Stimulated activated CD8-positive, alpha-beta memory T cell treated with anti-CD3 and anti-CD28 coated beads, Interleukin-7, amount 100 ng/mL, for 24 hours (primary cell): Measurements from ENCODE around the gene PSAPL1.

Source experiments
- DNase-seq: peaks from one replicate; pipeline ENCODE4 v3.0.0-alpha.2; 2020; ENCODE audit warnings: low read depth

The PSAPL1 gene

GRCh38 chr4:7434766-7435150, at the start of gene PSAPL1:
TSS of gene PSAPL1 (minus strand) at chr4:7434930. CDS start at chr4:7434879, 51 bp downstream.
- no peak for DNase-seq

- no peak for DNase-seq
Observed at GRCh38 chr4:7481227-7481626, 46.5 kb upstream of the PSAPL1 start.

GRCh38 chr4:7480423-7480822, 45.7 kb upstream of the PSAPL1 start:
- DNase-seq, result no peak

- no peak for DNase-seq
Observed at GRCh38 chr4:7478665-7479064, 43.9 kb upstream of the PSAPL1 start.

- DNase-seq, result no peak
Observed at GRCh38 chr4:7477695-7478094, 43.0 kb upstream of the PSAPL1 start.

GRCh38 chr4:7476820-7477219, 42.1 kb upstream of the PSAPL1 start:
- no peak for DNase-seq

GRCh38 chr4:7475207-7475606, 40.5 kb upstream of the PSAPL1 start:
- no peak for DNase-seq

GRCh38 chr4:7474320-7474719, 39.6 kb upstream of the PSAPL1 start:
- DNase-seq, result no peak

GRCh38 chr4:7473081-7473480, 38.4 kb upstream of the PSAPL1 start:
- no peak for DNase-seq

- no peak for DNase-seq
Observed at GRCh38 chr4:7472442-7473013, 37.8 kb upstream of the PSAPL1 start.

- DNase-seq, result no peak
Observed at GRCh38 chr4:7470522-7471128, 35.9 kb upstream of the PSAPL1 start.

- no peak for DNase-seq
Observed at GRCh38 chr4:7470111-7470510, 35.4 kb upstream of the PSAPL1 start.

GRCh38 chr4:7469023-7469422, 34.3 kb upstream of the PSAPL1 start:
- no peak for DNase-seq

- DNase-seq, result no peak
Observed at GRCh38 chr4:7467471-7467870, 32.7 kb upstream of the PSAPL1 start.

GRCh38 chr4:7466904-7467303, 32.2 kb upstream of the PSAPL1 start:
- DNase-seq, result no peak

GRCh38 chr4:7466215-7466614, 31.5 kb upstream of the PSAPL1 start:
- no peak for DNase-seq

GRCh38 chr4:7465017-7465416, 30.3 kb upstream of the PSAPL1 start:
- no peak for DNase-seq

GRCh38 chr4:7464259-7464655, 29.5 kb upstream of the PSAPL1 start:
- no peak for DNase-seq

GRCh38 chr4:7463566-7464258, 29.0 kb upstream of the PSAPL1 start:
- no peak for DNase-seq

- no peak for DNase-seq
Observed at GRCh38 chr4:7462509-7462971, 27.8 kb upstream of the PSAPL1 start.

- DNase-seq, result no peak
Observed at GRCh38 chr4:7461230-7461629, 26.5 kb upstream of the PSAPL1 start.

- DNase-seq, result no peak
Observed at GRCh38 chr4:7460566-7460965, 25.8 kb upstream of the PSAPL1 start.

- no peak for DNase-seq
Observed at GRCh38 chr4:7459471-7459870, 24.7 kb upstream of the PSAPL1 start.

- DNase-seq, result no peak
Observed at GRCh38 chr4:7458477-7458876, 23.7 kb upstream of the PSAPL1 start.
